ENCODE results near the gene IL16. TPM values are rescaled to one million over a fixed set of nuclear protein-coding genes. Genes with fewer than 3 reads are reported as not detected.

The IL16 gene
- total RNA-seq, 3 donors from 2014 or later (not counting 1 experiment from before 2014, with no cell fraction given): 98.1 to 153 (median 114) TPM

GRCh38 chr15:81190922-81191507 lies 5.7 kb upstream of the IL16 start:
- Mint-ChIP-seq H3K27me3 (ENCODE audit: low read depth in 2 of 2) (peaks cover 0 to 9% of the 10 kb centered on the region in 2 donors), H3K27ac (no peak overlapping the region), H3K36me3 (no peaks in the 10 kb centered on the region), H3K4me1 (peaks cover 12 to 13% of the 10 kb centered on the region in 2 donors), H3K4me3 (no peak overlapping the region), H3K9me3 (no peaks in the 10 kb centered on the region)
- 91% methylated on average over 3 of the region's 3 CpGs for WGBS (ENCODE audit: insufficient coverage)
- DNase-seq (no peak), ATAC-seq (no peak)
- no peak overlapping the region for H3K27ac ChIP-seq (ENCODE audit: low read length)
- H3K36me3 ChIP-seq (ENCODE audit: control insufficient read depth, insufficient read depth, low read length): no peaks in the 10 kb centered on the region
- H3K4me1 ChIP-seq (ENCODE audit: control insufficient read depth, insufficient read depth, low read length): peaks cover 6% of the 10 kb centered on the region
- intact Hi-C loops (cut with micrococcal nuclease): no loop called here
- no peak for TF ChIP-seq CTCF (IDR thresholded peaks at IDR 0.05)
- H3K4me3 ChIP-seq (ENCODE audit: low read length): no peak overlapping the region
- H3K27me3 ChIP-seq (ENCODE audit: control insufficient read depth, insufficient read depth, low read length): no peaks in the 10 kb centered on the region
- no peaks in the 10 kb centered on the region for H3K9me3 ChIP-seq (ENCODE audit: control insufficient read depth, insufficient read depth, low read length)

- ATAC-seq (no peak), DNase-seq (no peak)
- H3K4me1 Mint-ChIP-seq: peaks cover 12 to 13% of the 10 kb centered on the region in 2 donors
- H3K4me1 ChIP-seq (ENCODE audit: control insufficient read depth, insufficient read depth, low read length): peaks cover 6% of the 10 kb centered on the region
- no peaks in the 10 kb centered on the region for H3K9me3 ChIP-seq (ENCODE audit: control insufficient read depth, insufficient read depth, low read length)
- 96% methylated on average over 3 of the region's 3 CpGs for WGBS (ENCODE audit: insufficient coverage)
- H3K36me3 Mint-ChIP-seq: no peaks in the 10 kb centered on the region
- H3K4me3 ChIP-seq (ENCODE audit: low read length): no peak overlapping the region
- no peak overlapping the region for H3K27ac Mint-ChIP-seq
- no peaks in the 10 kb centered on the region for H3K9me3 Mint-ChIP-seq
- no peak for TF ChIP-seq CTCF (IDR thresholded peaks at IDR 0.05)
- H3K27me3 ChIP-seq (ENCODE audit: control insufficient read depth, insufficient read depth, low read length): no peaks in the 10 kb centered on the region
- H3K27ac ChIP-seq (ENCODE audit: low read length): no peak overlapping the region
- no peak overlapping the region for H3K4me3 Mint-ChIP-seq
- peaks cover 0 to 9% of the 10 kb centered on the region in 2 donors for H3K27me3 Mint-ChIP-seq (ENCODE audit: low read depth in 2 of 2)
- no peaks in the 10 kb centered on the region for H3K36me3 ChIP-seq (ENCODE audit: control insufficient read depth, insufficient read depth, low read length)
- intact Hi-C loops (cut with micrococcal nuclease): no loop called here
Measured at GRCh38 chr15:81191701-81192100, 5.0 kb upstream of the IL16 start.

GRCh38 chr15:81194723-81195122 lies 2.0 kb upstream of the IL16 start:
- ATAC-seq (peak; percentile 26 to 84 (median 38)), DNase-seq (no peak)
- Mint-ChIP-seq H3K4me1 (peaks cover 12 to 13% of the 10 kb centered on the region in 2 donors), H3K36me3 (no peaks in the 10 kb centered on the region), H3K9me3 (no peaks in the 10 kb centered on the region), H3K4me3 (peak overlapping the region; percentile 58), H3K27ac (peak overlapping the region; percentile 4 to 64), H3K27me3 (ENCODE audit: low read depth in 2 of 2) (peaks cover 0 to 9% of the 10 kb centered on the region in 2 donors)
- H3K27me3 ChIP-seq (ENCODE audit: control insufficient read depth, insufficient read depth, low read length): no peaks in the 10 kb centered on the region
- no peak for TF ChIP-seq CTCF (IDR thresholded peaks at IDR 0.05)
- H3K27ac ChIP-seq (ENCODE audit: low read length): no peak overlapping the region
- intact Hi-C loops (cut with micrococcal nuclease): no loop called here
- WGBS (ENCODE audit: insufficient coverage): 8% methylated on average over 4 of the region's 5 CpGs
- H3K4me3 ChIP-seq (ENCODE audit: low read length): no peak overlapping the region
- no peaks in the 10 kb centered on the region for H3K9me3 ChIP-seq (ENCODE audit: control insufficient read depth, insufficient read depth, low read length)
- no peaks in the 10 kb centered on the region for H3K36me3 ChIP-seq (ENCODE audit: control insufficient read depth, insufficient read depth, low read length)
- H3K4me1 ChIP-seq (ENCODE audit: control insufficient read depth, insufficient read depth, low read length): peaks cover 6% of the 10 kb centered on the region

GRCh38 chr15:81195339-81195864 lies 1.3 kb upstream of the IL16 start:
- Histone ChIP-seq H3K4me3 (ENCODE audit: low read length) (no peak overlapping the region), H3K9me3 (ENCODE audit: control insufficient read depth, insufficient read depth, low read length) (no peaks in the 10 kb centered on the region), H3K27me3 (ENCODE audit: control insufficient read depth, insufficient read depth, low read length) (no peaks in the 10 kb centered on the region), H3K27ac (ENCODE audit: low read length) (no peak overlapping the region), H3K4me1 (ENCODE audit: control insufficient read depth, insufficient read depth, low read length) (peaks cover 6% of the 10 kb centered on the region), H3K36me3 (ENCODE audit: control insufficient read depth, insufficient read depth, low read length) (no peaks in the 10 kb centered on the region)
- Mint-ChIP-seq H3K36me3 (no peaks in the 10 kb centered on the region), H3K27ac (peak overlapping the region; percentile 4 to 64), H3K4me1 (peaks cover 12 to 13% of the 10 kb centered on the region in 2 donors), H3K27me3 (ENCODE audit: low read depth in 2 of 2) (peaks cover 0 to 9% of the 10 kb centered on the region in 2 donors), H3K9me3 (no peaks in the 10 kb centered on the region), H3K4me3 (no peak overlapping the region)
- no peak for DNase-seq
- TF ChIP-seq CTCF (IDR thresholded peaks at IDR 0.05): no peak
- peak in 1 of 3 donors; percentile 25 for ATAC-seq
- intact Hi-C loops (cut with micrococcal nuclease): no loop called here
- WGBS (ENCODE audit: insufficient coverage): 81% methylated on average over 7 of the region's 8 CpGs

Measured in natural killer cell (primary cell).